ENCODE results near the gene IQCB1.

- no peak for TF ChIP-seq POLR2A (IDR thresholded peaks at IDR 0.05; ENCODE audit: extremely low read depth, insufficient read length)
- no peak for TF ChIP-seq CTCF (IDR thresholded peaks at IDR 0.05; ENCODE audit: low read depth, low read length)
- no peak for TF ChIP-seq MAX (IDR thresholded peaks at IDR 0.05; ENCODE audit: low read depth, low read length)
Observed at GRCh38 chr3:121870717-121871116, 35.9 kb upstream of the IQCB1 start.

Data from NB4 (cell line).